Measurements from ENCODE around the gene B4GAT1. TPM values are rescaled to one million over a fixed set of nuclear protein-coding genes. Genes with fewer than 3 reads are reported as not detected.
A peak's percentile ranks its signal among the peaks of the same experiment; 100 is the strongest.

Gene B4GAT1
- total and polyA plus RNA-seq, 9 of the 15 experiments (the other 6 are each of a cell fraction or from before 2014, with no cell fraction given) = 0.86 to 9.5 (median 3.8) TPM

DNA sequence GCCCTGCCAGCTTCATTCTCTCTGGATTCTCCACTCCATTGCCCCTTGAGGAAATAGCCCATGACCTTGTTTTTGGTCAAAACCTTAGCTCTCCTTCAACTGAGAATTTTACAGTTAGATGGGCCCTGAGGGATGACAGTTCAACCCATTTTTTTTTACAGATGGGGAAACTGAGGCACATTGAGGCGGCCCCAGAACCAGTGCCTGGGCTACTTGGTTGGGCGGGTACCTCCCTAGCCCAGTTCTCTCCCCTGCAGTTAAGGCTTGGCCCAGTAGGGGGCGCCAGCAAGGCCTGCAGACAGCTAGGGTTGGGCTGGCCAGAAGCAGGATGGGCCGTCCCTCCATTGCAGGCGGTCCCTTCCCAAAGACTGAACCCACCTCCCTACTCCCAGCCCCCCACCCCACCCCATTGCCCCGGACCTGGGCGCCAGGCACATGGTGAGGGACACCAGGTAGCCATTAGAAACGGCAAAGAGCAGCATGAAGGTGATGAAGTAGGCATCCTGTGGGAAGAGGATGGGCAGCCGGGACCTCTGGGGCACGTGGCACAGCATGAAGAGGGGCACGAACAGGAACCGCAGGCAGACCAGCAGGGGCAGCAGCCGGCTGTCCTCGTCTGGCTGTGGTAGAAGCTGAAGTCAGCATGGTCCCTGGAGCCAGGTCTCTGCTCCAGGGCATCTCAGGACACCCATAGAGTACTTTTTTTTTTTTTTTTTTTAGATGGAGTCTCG lies 16.5 kb upstream of the B4GAT1 start (continued):
- TF ChIP-seq, protein P1, sequence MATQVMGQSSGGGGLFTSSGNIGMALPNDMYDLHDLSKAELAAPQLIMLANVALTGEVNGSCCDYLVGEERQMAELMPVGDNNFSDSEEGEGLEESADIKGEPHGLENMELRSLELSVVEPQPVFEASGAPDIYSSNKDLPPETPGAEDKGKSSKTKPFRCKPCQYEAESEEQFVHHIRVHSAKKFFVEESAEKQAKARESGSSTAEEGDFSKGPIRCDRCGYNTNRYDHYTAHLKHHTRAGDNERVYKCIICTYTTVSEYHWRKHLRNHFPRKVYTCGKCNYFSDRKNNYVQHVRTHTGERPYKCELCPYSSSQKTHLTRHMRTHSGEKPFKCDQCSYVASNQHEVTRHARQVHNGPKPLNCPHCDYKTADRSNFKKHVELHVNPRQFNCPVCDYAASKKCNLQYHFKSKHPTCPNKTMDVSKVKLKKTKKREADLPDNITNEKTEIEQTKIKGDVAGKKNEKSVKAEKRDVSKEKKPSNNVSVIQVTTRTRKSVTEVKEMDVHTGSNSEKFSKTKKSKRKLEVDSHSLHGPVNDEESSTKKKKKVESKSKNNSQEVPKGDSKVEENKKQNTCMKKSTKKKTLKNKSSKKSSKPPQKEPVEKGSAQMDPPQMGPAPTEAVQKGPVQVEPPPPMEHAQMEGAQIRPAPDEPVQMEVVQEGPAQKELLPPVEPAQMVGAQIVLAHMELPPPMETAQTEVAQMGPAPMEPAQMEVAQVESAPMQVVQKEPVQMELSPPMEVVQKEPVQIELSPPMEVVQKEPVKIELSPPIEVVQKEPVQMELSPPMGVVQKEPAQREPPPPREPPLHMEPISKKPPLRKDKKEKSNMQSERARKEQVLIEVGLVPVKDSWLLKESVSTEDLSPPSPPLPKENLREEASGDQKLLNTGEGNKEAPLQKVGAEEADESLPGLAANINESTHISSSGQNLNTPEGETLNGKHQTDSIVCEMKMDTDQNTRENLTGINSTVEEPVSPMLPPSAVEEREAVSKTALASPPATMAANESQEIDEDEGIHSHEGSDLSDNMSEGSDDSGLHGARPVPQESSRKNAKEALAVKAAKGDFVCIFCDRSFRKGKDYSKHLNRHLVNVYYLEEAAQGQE (IDR thresholded peaks at IDR 0.05; ENCODE audit: borderline replicate concordance) = no peak
- TF ChIP-seq, protein P1 (CRISPR knock-in tag; IDR thresholded peaks at IDR 0.05; ENCODE audit: low read depth) = no peak
- peak; percentile 98 for TF ChIP-seq CTCFL (IDR thresholded peaks at IDR 0.05; ENCODE audit: borderline replicate concordance, insufficient read depth, low read depth, low read length, poor library complexity, severe bottlenecking)
- no peak for TF ChIP-seq GATAD2A (IDR thresholded peaks at IDR 0.05)
- TF ChIP-seq BCOR (IDR thresholded peaks at IDR 0.05) = peak; percentile 79
- no peak for TF ChIP-seq ZNF436 (CRISPR knock-in tag; IDR thresholded peaks at IDR 0.05)
- no peak for TF ChIP-seq MYBL2 (IDR thresholded peaks at IDR 0.05; ENCODE audit: low read depth)
- no peak for TF ChIP-seq MYBL2 (CRISPR knock-in tag; IDR thresholded peaks at IDR 0.05; ENCODE audit: borderline replicate concordance)
- TF ChIP-seq POLR3A (IDR thresholded peaks at IDR 0.05; ENCODE audit: borderline replicate concordance, extremely low read depth, insufficient read depth, insufficient read length) = no peak
- no peak for TF ChIP-seq NBN (IDR thresholded peaks at IDR 0.05; ENCODE audit: low read depth)
- TF ChIP-seq SNIP1 (IDR thresholded peaks at IDR 0.05; ENCODE audit: low read depth) = no peak
- TF ChIP-seq RBBP5 (IDR thresholded peaks at IDR 0.05; ENCODE audit: borderline replicate concordance, insufficient read depth, low read length, poor library complexity, severe bottlenecking) = no peak
- no peak for TF ChIP-seq ZNF696 (CRISPR knock-in tag; conservative IDR thresholded peaks at IDR 0.05)
- no peak for TF ChIP-seq DPF2 (IDR thresholded peaks at IDR 0.05)
- TF ChIP-seq NRF1 (conservative IDR thresholded peaks at IDR 0.05 in 1 of 2, IDR thresholded peaks at IDR 0.05 in 1 of 2) = no peak
- no peak for TF ChIP-seq FOXP4 (CRISPR knock-in tag; IDR thresholded peaks at IDR 0.05; ENCODE audit: borderline replicate concordance)
- no peak for TF ChIP-seq TARDBP (IDR thresholded peaks at IDR 0.05)
